ENCODE data around the gene CRIP3. TPM values are rescaled to one million over a fixed set of nuclear protein-coding genes. Genes with fewer than 3 reads are reported as not detected.

Gene CRIP3
- total and polyA plus RNA-seq, 2 experiments from 2014 or later: not detected

DNA sequence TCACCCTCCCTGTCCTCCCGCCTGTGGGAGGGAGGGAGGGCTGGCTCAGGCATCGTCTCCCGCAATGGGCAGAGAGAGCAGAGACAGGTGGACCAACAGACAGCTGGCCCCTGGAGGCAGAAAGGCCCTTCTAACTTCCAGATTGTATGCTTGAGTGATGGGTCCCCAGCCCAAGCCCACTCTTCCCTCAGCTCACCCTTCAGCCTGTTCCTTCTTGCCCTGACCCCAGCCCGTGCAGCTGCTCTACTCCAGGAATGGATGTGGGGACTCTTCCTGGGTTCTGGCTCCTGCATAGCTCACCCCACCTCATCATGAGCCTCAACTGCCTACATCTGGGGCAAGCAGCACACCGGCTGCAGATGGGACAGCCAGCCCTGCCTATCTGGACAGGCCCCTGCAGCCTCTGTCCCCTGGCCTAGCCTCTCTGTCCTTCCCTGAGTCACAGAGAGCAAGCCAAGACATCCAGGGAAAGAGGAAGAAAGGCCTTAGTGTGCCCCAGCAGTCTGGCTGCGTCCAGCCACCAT, 22.1 kb downstream of the CRIP3 start:
- 81 to 88% methylated on average over 6 of the region's 6 CpGs for WGBS, 2 experiments (ENCODE audit: low coverage in 1 of 2, low lambda C conversion rate in 2 of 2, missing lambda C conversion rate in 2 of 2)
- in situ Hi-C loops (cut with MboI): no loop called here
- peaks cover 13% of the 10 kb centered on the region for H3K27me3 ChIP-seq (replicated peaks; ENCODE audit: insufficient read depth)
- H3K27ac ChIP-seq: no peak overlapping the region
- H3K9me2 ChIP-seq (ENCODE audit: insufficient read depth): no peaks in the 10 kb centered on the region
- H3K9ac ChIP-seq: no peak overlapping the region
- no peaks in the 10 kb centered on the region for H3K79me2 ChIP-seq (ENCODE audit: insufficient read depth)
- H3F3A ChIP-seq (ENCODE audit: insufficient read depth): no peaks in the 10 kb centered on the region
- H3K9me3 ChIP-seq (ENCODE audit: low read depth): no peaks in the 10 kb centered on the region
- H3K4me1 ChIP-seq (ENCODE audit: insufficient read depth): no peaks in the 10 kb centered on the region
- H4K20me1 ChIP-seq (ENCODE audit: insufficient read depth): no peaks in the 10 kb centered on the region
- H3K36me3 ChIP-seq (ENCODE audit: low read depth): no peaks in the 10 kb centered on the region
- no peak overlapping the region for H3K4me2 ChIP-seq (ENCODE audit: unreplicated experiment)
- no peak overlapping the region for H2AFZ ChIP-seq
- no peak overlapping the region for H3K4me3 ChIP-seq
- no peak for DNase-seq
- no peak for TF ChIP-seq EZH2 (IDR thresholded peaks at IDR 0.05; ENCODE audit: insufficient read depth, poor library complexity, severe bottlenecking)
- no peak for TF ChIP-seq EZH2phosphoT487 (IDR thresholded peaks at IDR 0.05; ENCODE audit: insufficient read depth, low read depth)

DNA sequence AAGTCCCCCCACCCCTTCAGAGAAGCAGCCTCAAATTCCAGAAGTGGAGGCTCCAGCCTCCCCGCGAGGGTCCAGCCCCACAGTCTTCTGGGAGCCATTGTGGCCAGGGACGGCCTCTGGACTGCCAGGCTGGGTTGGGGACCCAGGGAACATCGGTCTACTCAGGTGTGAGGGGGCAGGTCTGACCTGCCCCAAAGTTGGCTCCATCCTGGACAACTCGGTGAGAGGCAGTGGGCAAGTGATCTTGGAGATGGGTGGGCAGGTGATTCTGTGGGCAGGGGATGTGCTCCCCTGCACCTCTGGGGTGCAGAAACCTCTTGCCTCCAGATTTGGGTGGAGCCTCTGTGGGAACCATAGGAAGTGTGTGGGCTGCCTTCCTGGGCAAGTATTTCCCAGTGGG, 22.8 kb downstream of the CRIP3 start:
- Histone ChIP-seq H3K36me3 (ENCODE audit: low read depth) (no peaks in the 10 kb centered on the region), H4K20me1 (ENCODE audit: insufficient read depth) (no peaks in the 10 kb centered on the region), H3K4me1 (ENCODE audit: insufficient read depth) (no peaks in the 10 kb centered on the region), H3K27ac (no peak overlapping the region), H3K9me2 (ENCODE audit: insufficient read depth) (no peaks in the 10 kb centered on the region), H3K27me3 (replicated peaks; ENCODE audit: insufficient read depth) (peaks cover 13% of the 10 kb centered on the region), H3F3A (ENCODE audit: insufficient read depth) (no peaks in the 10 kb centered on the region), H3K79me2 (ENCODE audit: insufficient read depth) (no peaks in the 10 kb centered on the region), H3K4me2 (ENCODE audit: unreplicated experiment) (no peak overlapping the region), H3K9me3 (ENCODE audit: low read depth) (no peaks in the 10 kb centered on the region), H3K9ac (no peak overlapping the region), H2AFZ (no peak overlapping the region), H3K4me3 (no peak overlapping the region)
- no peak for DNase-seq
- in situ Hi-C loops (cut with MboI): no loop called here
- TF ChIP-seq EZH2 (IDR thresholded peaks at IDR 0.05; ENCODE audit: insufficient read depth, poor library complexity, severe bottlenecking): no peak
- no peak for TF ChIP-seq EZH2phosphoT487 (IDR thresholded peaks at IDR 0.05; ENCODE audit: insufficient read depth, low read depth)
- 53 to 59% methylated on average over 5 of the region's 5 CpGs for WGBS, 2 experiments (ENCODE audit: low coverage in 1 of 2, low lambda C conversion rate in 2 of 2, missing lambda C conversion rate in 2 of 2)

DNA sequence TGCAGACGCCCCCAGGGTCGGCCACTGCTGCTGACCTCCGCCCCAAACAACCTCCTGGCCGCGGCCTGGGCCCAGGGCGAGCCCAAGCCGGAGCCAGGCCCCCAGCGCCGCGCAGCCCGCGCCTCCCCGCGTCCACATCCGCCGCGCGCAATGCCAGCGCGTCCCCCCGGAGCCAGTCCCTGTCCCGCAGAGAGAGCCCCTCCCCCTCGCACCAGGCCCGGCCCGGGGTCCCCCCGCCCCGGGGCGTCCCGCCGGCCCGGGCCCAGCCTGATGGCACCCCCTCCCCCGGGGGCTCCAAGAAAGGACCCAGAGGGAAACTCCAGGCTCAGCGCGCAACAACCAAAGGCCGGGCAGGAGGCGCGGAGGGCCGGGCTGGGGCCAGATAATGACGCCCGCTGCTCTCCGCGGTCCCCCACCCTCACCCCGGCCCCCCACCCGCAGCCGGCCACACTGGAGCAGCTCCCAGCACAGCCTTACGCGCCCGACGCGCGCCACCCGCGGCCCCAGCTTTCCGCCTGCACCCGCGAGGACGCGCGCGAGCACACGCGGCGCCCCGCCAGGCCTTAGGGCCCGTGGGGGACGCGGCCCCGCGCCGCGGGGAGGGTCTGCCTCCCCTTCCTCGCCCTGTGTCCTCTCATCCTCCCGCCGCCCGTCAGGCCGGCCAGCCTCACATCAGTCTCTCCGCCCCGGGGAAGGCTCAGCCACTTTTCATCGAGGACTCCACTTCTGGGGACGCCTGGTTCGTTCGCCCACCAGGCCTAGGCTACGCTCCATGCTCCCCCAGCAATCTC, 23.4 kb downstream of the CRIP3 start:
- H3K27me3 ChIP-seq (replicated peaks; ENCODE audit: insufficient read depth): peaks cover 13% of the 10 kb centered on the region
- no peaks in the 10 kb centered on the region for H3K79me2 ChIP-seq (ENCODE audit: insufficient read depth)
- peak overlapping the region; percentile 52; the same call in 1 of the 2 replicates for H3K4me3 ChIP-seq
- no peak for TF ChIP-seq EZH2phosphoT487 (IDR thresholded peaks at IDR 0.05; ENCODE audit: insufficient read depth, low read depth)
- peak overlapping the region; percentile 58 for H2AFZ ChIP-seq
- H4K20me1 ChIP-seq (ENCODE audit: insufficient read depth): no peaks in the 10 kb centered on the region
- H3K36me3 ChIP-seq (ENCODE audit: low read depth): no peaks in the 10 kb centered on the region
- H3K27ac ChIP-seq: no peak overlapping the region
- peak; percentile 30 for DNase-seq
- H3K4me1 ChIP-seq (ENCODE audit: insufficient read depth): no peaks in the 10 kb centered on the region
- no peak overlapping the region; the same call in 1 of the 2 replicates for H3K9ac ChIP-seq
- no peaks in the 10 kb centered on the region for H3F3A ChIP-seq (ENCODE audit: insufficient read depth)
- peak overlapping the region; percentile 35 for H3K4me2 ChIP-seq (ENCODE audit: unreplicated experiment)
- no peaks in the 10 kb centered on the region for H3K9me3 ChIP-seq (ENCODE audit: low read depth)
- in situ Hi-C loops (cut with MboI): no loop called here
- 3 to 6% methylated on average over 53 to 83 of the region's 83 CpGs for WGBS, 2 experiments (ENCODE audit: low coverage in 1 of 2, low lambda C conversion rate in 2 of 2, missing lambda C conversion rate in 2 of 2)
- no peaks in the 10 kb centered on the region for H3K9me2 ChIP-seq (ENCODE audit: insufficient read depth)

DNA sequence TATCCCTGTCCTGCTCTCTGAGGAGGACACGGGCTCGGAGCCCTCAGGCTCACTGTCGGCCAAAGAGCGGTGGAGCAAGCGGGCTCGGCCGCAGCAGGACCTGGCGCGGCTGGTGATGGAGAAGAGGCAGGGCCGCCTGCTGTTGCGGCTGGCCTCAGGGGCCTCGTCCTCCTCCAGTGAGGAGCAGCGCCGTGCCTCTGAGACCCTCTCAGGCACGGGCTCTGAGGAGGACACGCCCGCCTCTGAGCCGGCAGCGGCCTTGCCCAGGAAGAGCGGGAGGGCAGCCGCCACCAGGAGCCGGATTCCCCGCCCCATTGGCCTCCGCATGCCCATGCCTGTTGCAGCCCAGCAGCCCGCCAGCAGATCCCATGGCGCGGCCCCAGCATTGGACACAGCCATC, 24.7 kb downstream of the CRIP3 start:
- Histone ChIP-seq H3K9ac (no peak overlapping the region), H4K20me1 (ENCODE audit: insufficient read depth) (no peaks in the 10 kb centered on the region), H3K4me1 (ENCODE audit: insufficient read depth) (0 out of 2 replicates have a peak, but pooled peaks cover 2% of the 10 kb centered on the region), H2AFZ (no peak overlapping the region), H3K4me2 (ENCODE audit: unreplicated experiment) (no peak overlapping the region), H3K9me3 (ENCODE audit: low read depth) (no peaks in the 10 kb centered on the region), H3K27ac (no peak overlapping the region), H3K9me2 (ENCODE audit: insufficient read depth) (no peaks in the 10 kb centered on the region), H3K79me2 (ENCODE audit: insufficient read depth) (no peaks in the 10 kb centered on the region), H3F3A (ENCODE audit: insufficient read depth) (no peaks in the 10 kb centered on the region), H3K27me3 (replicated peaks; ENCODE audit: insufficient read depth) (peaks cover 13% of the 10 kb centered on the region), H3K36me3 (ENCODE audit: low read depth) (no peaks in the 10 kb centered on the region), H3K4me3 (no peak overlapping the region)
- 83% methylated on average over 19 to 22 of the region's 27 CpGs for WGBS, 2 experiments (ENCODE audit: low coverage in 1 of 2, low lambda C conversion rate in 2 of 2, missing lambda C conversion rate in 2 of 2)
- TF ChIP-seq EZH2phosphoT487 (IDR thresholded peaks at IDR 0.05; ENCODE audit: insufficient read depth, low read depth) (no peak), EZH2 (IDR thresholded peaks at IDR 0.05; ENCODE audit: insufficient read depth, poor library complexity, severe bottlenecking) (no peak)
- no peak for DNase-seq
- in situ Hi-C loops (cut with MboI): no loop called here
